ENCODE data around the gene TNFSF8. TPM values are rescaled to one million over a fixed set of nuclear protein-coding genes. Genes with fewer than 3 reads are reported as not detected.

The TNFSF8 gene
- total RNA-seq, 1 donor from 2014 or later, result not detected

- H3K27ac Mint-ChIP-seq, result no peak overlapping the region
- H3K4me1 Mint-ChIP-seq (ENCODE audit: low read depth), result no peaks in the 10 kb centered on the region
Measured at GRCh38 chr9:114923918-114924317, 6.5 kb downstream of the TNFSF8 start.

GRCh38 chr9:114921171-114921570 is 9.2 kb downstream of the TNFSF8 start:
- H3K36me3 Mint-ChIP-seq (ENCODE audit: insufficient read depth), result no peaks in the 10 kb centered on the region
- no peak overlapping the region for H3K27ac Mint-ChIP-seq
- DNase-seq (ENCODE audit: low spot score, unreplicated experiment), result no peak
- H3K4me1 Mint-ChIP-seq (ENCODE audit: low read depth), result no peaks in the 10 kb centered on the region
- no peaks in the 10 kb centered on the region for H3K9me3 Mint-ChIP-seq (ENCODE audit: low read depth)
- peaks cover 34% of the 10 kb centered on the region for H3K27me3 Mint-ChIP-seq
- H3K4me3 Mint-ChIP-seq (ENCODE audit: low read depth), result no peak overlapping the region
- TF ChIP-seq CTCF (IDR thresholded peaks at IDR 0.05; ENCODE audit: unreplicated experiment), result no peak

More at GRCh38 chr9:114923918-114924317, 6.5 kb downstream of the TNFSF8 start:
- Mint-ChIP-seq H3K4me3 (ENCODE audit: low read depth) (no peak overlapping the region), H3K9me3 (ENCODE audit: low read depth) (no peaks in the 10 kb centered on the region), H3K36me3 (ENCODE audit: insufficient read depth) (no peaks in the 10 kb centered on the region), H3K27me3 (peaks cover 48% of the 10 kb centered on the region)
- TF ChIP-seq CTCF (IDR thresholded peaks at IDR 0.05; ENCODE audit: unreplicated experiment), result no peak
- no peak for DNase-seq (ENCODE audit: low spot score, unreplicated experiment)

DNA sequence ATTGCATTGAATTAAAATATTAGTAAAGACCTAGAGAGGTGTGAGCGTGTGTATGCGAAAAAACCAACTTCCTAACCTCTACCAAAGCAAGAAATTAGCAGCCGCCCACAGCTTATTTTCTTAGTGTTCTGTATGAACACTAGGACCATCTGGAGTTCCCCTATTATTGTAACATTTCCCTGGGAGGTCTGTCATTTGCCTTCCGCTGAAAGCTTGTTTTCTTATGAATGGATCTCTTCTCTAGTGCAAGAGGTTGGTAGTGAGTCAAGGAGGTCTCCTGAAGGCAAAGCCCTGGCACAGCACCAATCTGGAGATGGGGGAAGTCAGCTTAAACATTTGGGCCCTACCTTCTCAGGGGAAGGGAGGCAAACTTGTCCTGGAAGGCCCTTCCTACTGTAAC is 10.8 kb downstream of the TNFSF8 start:
- H3K4me3 Mint-ChIP-seq (ENCODE audit: low read depth), result no peak overlapping the region
- no peaks in the 10 kb centered on the region for H3K36me3 Mint-ChIP-seq (ENCODE audit: insufficient read depth)
- H3K27me3 Mint-ChIP-seq, result peaks cover 24% of the 10 kb centered on the region
- H3K4me1 Mint-ChIP-seq (ENCODE audit: low read depth), result no peaks in the 10 kb centered on the region
- no peak overlapping the region for H3K27ac Mint-ChIP-seq
- H3K9me3 Mint-ChIP-seq (ENCODE audit: low read depth), result no peaks in the 10 kb centered on the region
- DNase-seq (ENCODE audit: low spot score, unreplicated experiment), result no peak
- no peak for TF ChIP-seq CTCF (IDR thresholded peaks at IDR 0.05; ENCODE audit: unreplicated experiment)

GRCh38 chr9:114916481-114916880 is 13.9 kb downstream of the TNFSF8 start:
- H3K4me1 Mint-ChIP-seq (ENCODE audit: low read depth), result no peaks in the 10 kb centered on the region
- H3K27ac Mint-ChIP-seq, result no peak overlapping the region
- DNase-seq (ENCODE audit: low spot score, unreplicated experiment), result no peak
- H3K36me3 Mint-ChIP-seq (ENCODE audit: insufficient read depth), result no peaks in the 10 kb centered on the region
- H3K27me3 Mint-ChIP-seq, result peaks cover 20% of the 10 kb centered on the region
- no peaks in the 10 kb centered on the region for H3K9me3 Mint-ChIP-seq (ENCODE audit: low read depth)
- TF ChIP-seq CTCF (IDR thresholded peaks at IDR 0.05; ENCODE audit: unreplicated experiment), result no peak
- H3K4me3 Mint-ChIP-seq (ENCODE audit: low read depth), result no peak overlapping the region

DNA sequence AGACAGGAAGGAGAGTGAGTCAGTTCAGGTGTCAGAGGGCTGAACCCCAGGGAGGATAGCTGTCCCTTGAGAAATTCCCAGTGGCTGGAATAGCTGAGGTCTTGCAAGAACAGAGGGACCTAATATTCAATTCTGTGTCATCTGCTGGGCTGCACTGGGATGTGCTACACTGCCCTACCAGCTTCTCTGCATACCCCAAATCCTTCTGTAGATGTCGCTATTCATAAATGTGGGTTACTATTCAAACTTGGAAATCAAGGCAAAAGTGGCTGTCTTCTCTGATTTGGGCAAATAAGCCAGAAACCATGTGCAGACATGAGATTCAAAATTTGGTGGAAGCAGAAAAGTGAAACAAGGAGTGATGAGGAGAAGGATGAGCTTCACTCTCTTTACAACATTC is 16.3 kb downstream of the TNFSF8 start:
- H3K27me3 Mint-ChIP-seq, result peaks cover 14% of the 10 kb centered on the region
- DNase-seq (ENCODE audit: low spot score, unreplicated experiment), result no peak
- peak; percentile 37 for TF ChIP-seq CTCF (IDR thresholded peaks at IDR 0.05; ENCODE audit: unreplicated experiment)
- no peaks in the 10 kb centered on the region for H3K4me1 Mint-ChIP-seq (ENCODE audit: low read depth)
- no peaks in the 10 kb centered on the region for H3K9me3 Mint-ChIP-seq (ENCODE audit: low read depth)
- H3K36me3 Mint-ChIP-seq (ENCODE audit: insufficient read depth), result no peaks in the 10 kb centered on the region
- H3K4me3 Mint-ChIP-seq (ENCODE audit: low read depth), result no peak overlapping the region
- H3K27ac Mint-ChIP-seq, result no peak overlapping the region

All from progenitor cell of endocrine pancreas (in vitro differentiated cells).